Mononuclear cell (primary cell): ENCODE data around the gene KRTAP10-2. TPM values are rescaled to one million over a fixed set of nuclear protein-coding genes. Genes with fewer than 3 reads are reported as not detected.

Experiments used
- H3K27me3 ChIP-seq: 2 replicates; pipeline ENCODE4 v1.6.0; 2011; ENCODE audit warnings: low read length, control low read depth; ENCODE audit not compliant: insufficient read depth
- H3K4me1 ChIP-seq: 2 replicates; pipeline ENCODE4 v1.5.1; 2011; ENCODE audit warnings: mild to moderate bottlenecking, low read length, control low read depth; ENCODE audit not compliant: insufficient read depth
- H3K4me3 ChIP-seq: 2 replicates; pipeline ENCODE4 v1.5.1; 2011; ENCODE audit warnings: mild to moderate bottlenecking, low read length, moderate library complexity
- H3K9me3 ChIP-seq: 2 replicates; pipeline ENCODE4 v1.5.1; 2011; ENCODE audit warnings: low read depth, mild to moderate bottlenecking, control low read depth, low read length
- total RNA-seq: library from RNA; depleted of rRNA; stranded (reverse); fragments of >200 nt; gene quantifications from one replicate; pipeline ENCODE4 v1.2.3, GENCODE V29; 2012

Gene KRTAP10-2
- total RNA-seq, 1 donor = not detected

DNA sequence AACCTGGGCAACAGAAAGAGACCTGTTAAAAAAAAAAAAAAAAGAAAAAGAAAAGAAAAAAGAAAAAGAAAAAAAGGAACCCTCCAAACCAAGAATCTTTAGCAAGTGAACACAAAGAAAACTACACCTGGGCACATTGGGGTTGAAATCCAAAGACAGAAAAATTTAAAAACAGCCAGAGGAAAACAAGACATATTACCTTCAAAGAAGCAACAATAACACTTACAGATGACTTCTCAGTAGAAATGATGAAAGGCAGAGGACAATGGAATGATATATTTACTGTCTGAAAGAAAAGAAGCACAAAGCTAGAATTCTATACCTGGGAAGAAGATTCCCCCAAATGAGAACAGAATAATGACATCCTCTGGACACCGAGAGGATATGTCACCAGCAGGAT is 8.6 kb downstream of the KRTAP10-2 start:
- Histone ChIP-seq H3K9me3 (peaks cover 26% of the 10 kb centered on the region), H3K27me3 (peaks cover 2% of the 10 kb centered on the region), H3K4me3 (no peak overlapping the region), H3K4me1 (peaks cover 6% of the 10 kb centered on the region)

DNA sequence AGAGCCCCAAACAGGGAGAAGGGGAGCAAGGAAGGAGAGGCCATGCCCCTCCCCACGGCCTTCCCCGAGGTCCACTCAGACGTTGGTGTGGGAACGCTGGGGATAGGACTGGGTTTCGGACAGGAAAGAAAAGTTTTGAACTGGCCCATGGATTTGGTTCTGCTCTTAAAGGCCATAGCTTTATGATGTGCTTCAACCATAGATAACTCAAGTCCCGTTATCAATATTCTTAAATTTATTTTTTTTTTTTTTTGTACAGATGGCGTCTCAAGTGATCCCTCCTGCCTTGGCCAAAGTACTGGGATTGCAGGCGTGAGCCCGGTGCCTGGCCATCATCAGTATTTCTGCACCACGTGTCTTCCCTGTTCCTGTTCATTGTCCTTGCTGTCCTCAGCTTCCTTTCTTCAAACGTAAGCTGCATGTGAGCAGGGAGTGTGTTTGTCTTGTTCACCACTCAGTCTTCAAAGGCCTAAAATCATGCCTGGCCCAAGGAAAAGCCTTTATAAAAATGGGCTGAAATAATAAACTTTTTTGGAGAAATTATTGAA is 10.5 kb downstream of the KRTAP10-2 start:
- Histone ChIP-seq H3K4me3 (no peak overlapping the region), H3K27me3 (no peaks in the 10 kb centered on the region), H3K9me3 (peaks cover 17% of the 10 kb centered on the region), H3K4me1 (no peaks in the 10 kb centered on the region)

DNA sequence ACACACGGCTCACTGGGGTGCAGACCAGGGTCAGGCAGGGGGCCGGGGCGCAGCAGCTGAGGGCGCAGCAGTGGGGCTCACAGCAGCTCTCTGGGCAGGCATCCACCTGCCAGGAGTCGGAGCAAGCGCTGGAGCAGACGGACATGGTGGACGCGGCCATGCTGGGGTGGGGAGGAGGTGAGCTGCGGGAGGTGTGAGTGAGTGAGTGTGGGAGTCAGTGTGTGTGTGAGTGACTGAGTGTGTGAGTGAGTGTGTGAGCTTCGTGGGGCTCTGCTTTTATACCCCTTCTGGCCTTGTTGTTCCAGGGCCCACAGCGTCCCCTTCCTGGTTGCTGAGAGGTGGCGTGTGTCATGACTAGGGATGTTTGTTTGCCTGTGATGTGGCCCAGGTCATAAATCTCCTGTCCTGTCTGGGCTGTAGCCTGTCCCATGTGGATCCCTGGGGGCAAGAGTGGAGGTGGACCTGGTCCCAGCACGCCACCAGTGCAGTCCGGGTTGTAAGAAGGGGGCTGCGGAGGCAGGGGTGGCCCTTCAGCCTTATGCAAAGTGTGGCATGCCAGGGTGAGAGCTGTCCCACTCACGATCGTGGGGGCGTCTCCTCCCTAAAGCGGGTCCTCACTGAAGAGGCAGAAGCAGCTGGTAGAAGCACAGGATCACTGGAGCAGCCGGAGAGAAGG is 11.2 kb downstream of the KRTAP10-2 start, which contains the start of gene KRTAP10-1:
Gene KRTAP10-1, minus strand, starts transcription at position 205 of the 676 bp plus-strand sequence. Its CDS starts 45 bp downstream, at position 160.
- H3K9me3 ChIP-seq = peaks cover 17% of the 10 kb centered on the region
- H3K4me3 ChIP-seq = no peak within 1 kb of the TSS
- no peaks in the 10 kb centered on the region for H3K4me1 ChIP-seq
- no peaks in the 10 kb centered on the region for H3K27me3 ChIP-seq

- Histone ChIP-seq H3K4me1 (no peaks in the 10 kb centered on the region), H3K4me3 (no peak overlapping the region), H3K9me3 (peaks cover 17% of the 10 kb centered on the region), H3K27me3 (no peaks in the 10 kb centered on the region)
Measured at GRCh38 chr21:44539046-44539445, 12.3 kb downstream of the KRTAP10-2 start.

DNA sequence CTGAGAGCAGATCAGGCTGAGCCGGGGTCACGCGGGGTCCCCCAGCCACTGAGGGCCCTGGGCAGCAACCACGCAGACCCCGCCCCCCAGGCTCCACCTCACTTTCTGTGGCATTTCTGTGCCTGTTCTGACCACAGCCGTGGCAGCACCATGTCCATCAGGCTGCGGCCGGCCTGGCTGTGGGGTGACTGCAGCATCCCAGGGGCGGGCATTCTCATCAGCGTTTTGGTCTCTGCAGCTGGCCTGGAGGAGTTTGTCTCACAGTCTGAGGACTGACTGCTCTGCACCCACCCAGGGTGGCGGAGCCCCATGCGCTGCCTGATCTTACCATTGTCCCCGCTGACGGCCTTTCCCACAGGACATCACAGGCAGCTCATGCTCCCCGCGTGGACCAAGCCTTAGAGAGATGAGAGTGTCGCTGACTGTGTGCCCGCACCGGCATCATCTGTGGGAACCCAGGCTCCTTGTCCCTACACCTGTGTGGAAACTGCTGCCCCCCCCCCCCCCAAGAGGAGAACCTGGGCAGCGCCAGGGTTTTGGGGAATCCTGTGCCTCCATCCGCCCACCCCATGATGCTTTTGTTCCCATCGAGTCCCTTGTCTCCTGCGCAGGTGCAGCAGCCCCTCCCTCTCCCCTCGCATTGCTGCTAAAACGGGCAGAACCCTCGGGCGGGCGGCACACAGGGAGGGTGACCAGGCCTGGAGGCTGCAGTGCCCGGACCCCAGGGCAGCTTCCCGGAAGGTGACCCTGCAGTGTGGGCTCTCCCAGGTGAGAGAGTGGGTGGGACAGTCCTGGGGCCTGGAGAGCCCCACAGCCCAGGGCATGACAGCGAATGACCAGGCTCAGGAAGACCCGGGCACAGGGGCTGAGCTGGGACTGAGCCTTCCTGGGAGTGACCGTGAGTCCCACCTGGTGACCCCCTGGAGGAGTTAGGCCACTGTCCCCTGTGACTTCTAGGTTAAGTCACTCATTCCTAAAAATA is 13.1 kb downstream of the KRTAP10-2 start:
- H3K9me3 ChIP-seq = peaks cover 11% of the 10 kb centered on the region
- no peak overlapping the region for H3K4me3 ChIP-seq
- no peaks in the 10 kb centered on the region for H3K27me3 ChIP-seq
- H3K4me1 ChIP-seq = no peaks in the 10 kb centered on the region

DNA sequence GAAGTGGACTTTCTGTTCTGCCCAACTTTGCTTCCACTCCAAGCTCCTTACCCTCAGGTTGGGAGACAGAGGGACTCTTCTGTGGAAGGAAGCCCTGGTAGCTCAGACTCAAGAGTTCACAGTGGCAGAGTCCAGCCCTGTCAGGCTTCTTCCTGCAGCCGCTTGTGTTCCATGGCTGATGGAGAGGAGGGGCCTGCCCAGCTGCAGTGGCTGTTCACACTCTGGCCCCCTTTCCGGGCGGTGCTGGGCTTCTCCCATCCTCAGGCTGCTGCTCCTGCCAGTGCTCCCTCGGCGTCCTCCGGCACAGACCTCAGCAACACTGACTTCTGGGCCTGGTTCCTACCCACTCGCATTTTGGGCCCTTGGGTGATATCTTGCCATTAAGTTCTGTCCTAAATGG is 15.3 kb downstream of the KRTAP10-2 start:
- Histone ChIP-seq H3K4me1 (no peaks in the 10 kb centered on the region), H3K4me3 (no peak overlapping the region), H3K9me3 (no peaks in the 10 kb centered on the region), H3K27me3 (no peaks in the 10 kb centered on the region)

- H3K4me1 ChIP-seq = no peaks in the 10 kb centered on the region
Measured at GRCh38 chr21:44534688-44535087, 16.6 kb downstream of the KRTAP10-2 start.

GRCh38 chr21:44533891-44534627 is 17.2 kb downstream of the KRTAP10-2 start:
- H3K4me3 ChIP-seq = no peak overlapping the region
- no peaks in the 10 kb centered on the region for H3K27me3 ChIP-seq
- H3K4me1 ChIP-seq = no peaks in the 10 kb centered on the region
- H3K9me3 ChIP-seq = no peaks in the 10 kb centered on the region

More at GRCh38 chr21:44534688-44535087, 16.6 kb downstream of the KRTAP10-2 start:
- Histone ChIP-seq H3K4me3 (no peak overlapping the region), H3K27me3 (no peaks in the 10 kb centered on the region), H3K9me3 (no peaks in the 10 kb centered on the region)

DNA sequence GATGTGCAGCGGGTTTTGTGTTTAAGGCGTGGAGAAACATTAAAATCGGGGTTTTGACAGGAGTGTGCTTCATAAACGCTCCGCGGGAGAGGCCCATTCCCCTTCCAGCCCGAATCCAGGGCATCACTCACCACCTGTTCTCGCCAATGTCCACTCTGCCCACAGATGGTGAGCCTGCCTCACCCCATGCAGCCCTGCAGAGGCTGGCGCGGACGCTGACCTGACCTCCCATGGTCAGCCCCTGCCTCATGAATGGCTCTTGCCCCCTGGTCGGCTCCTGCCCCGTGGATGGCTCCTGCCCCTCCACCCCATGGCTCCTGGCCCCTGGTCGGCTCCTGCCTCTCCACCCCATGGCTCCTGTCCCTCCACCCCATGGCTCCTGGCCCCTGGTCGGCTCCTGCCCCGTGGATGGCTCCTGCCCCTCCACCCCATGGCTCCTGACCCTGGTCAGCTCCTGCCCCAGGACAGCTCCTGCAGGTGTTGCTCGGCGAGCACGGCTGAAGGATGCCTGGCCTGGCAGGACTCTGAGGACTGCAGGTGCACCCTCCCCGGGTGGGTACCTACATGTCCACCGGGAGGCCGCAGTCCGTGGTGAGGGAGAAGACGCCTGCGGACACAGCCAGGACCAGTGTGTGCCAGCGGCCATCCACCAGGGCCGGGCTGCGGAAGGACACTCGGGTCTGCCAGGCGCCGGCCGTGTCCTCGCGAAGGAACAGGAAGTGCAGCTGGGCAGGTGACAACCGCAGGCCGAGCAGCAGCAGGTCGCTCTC is 18.0 kb downstream of the KRTAP10-2 start:
- Histone ChIP-seq H3K4me1 (no peaks in the 10 kb centered on the region), H3K27me3 (no peaks in the 10 kb centered on the region), H3K9me3 (no peaks in the 10 kb centered on the region), H3K4me3 (no peak overlapping the region)

DNA sequence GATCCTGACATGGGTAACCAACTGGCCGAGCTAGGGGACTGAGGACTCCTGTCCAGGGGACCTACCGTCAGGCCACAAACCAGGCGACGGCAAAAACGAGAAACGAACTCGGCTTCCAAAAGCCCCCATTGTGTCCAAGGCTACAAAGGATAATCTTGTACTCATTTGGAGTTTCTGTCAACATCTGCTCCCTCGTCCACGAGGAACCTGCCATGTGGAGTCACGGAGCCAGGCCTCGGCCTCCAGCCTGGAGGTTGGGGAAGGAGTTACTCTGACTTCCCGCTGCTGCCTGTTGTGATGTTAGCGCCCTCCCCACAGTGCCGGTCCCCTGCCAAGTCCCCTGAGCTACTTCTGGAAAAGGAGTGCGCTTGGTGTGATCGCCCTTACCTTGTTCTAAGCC is 18.6 kb downstream of the KRTAP10-2 start:
- Histone ChIP-seq H3K9me3 (no peaks in the 10 kb centered on the region), H3K27me3 (no peaks in the 10 kb centered on the region), H3K4me1 (no peaks in the 10 kb centered on the region), H3K4me3 (no peak overlapping the region)

DNA sequence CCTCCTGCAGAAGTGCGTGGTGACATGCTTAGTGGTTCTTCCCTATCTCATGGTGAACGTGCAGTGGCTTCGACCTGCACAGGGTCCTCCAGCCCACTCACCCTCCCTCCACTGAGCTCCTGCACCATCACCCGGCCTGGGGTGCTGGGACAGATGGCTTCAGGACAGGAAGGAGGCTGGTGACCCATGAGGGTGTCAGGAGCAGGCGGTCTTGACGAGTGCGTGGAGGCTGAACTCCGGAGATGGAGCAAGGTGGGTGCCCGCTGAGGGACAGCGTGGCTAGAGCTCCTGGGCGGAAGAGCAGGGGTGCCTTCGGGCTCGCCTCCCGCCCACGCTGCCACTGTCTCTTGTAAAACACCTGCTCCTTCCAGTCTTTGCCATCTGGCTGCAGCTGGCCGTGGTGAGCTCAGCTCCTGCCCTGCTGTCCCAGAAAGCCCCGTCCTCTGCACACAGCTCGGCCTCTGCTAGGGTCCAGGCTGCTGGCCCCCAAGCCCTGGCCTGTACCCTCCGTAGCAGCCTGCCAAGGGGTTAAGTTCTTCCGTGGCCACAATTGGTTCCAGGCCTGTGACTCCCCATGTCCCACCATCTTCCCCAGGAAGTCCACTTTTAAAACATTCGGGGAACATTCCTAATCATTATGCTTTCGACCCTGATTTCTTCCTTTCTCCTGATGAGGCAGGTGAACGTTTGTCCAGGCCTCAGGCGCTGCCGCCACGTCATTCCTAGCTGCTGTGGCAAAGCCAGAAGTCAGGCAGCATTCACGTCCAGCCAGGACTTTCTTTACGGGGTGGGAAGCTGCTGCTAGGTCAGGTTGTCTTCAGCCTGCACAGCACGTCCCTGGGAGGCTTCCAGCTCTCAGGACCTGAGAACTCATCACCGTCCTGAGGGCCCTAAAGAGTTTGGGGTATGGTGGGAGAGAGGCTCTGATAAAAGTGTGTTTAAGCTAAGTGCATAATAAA is 19.4 kb downstream of the KRTAP10-2 start:
- Histone ChIP-seq H3K27me3 (no peaks in the 10 kb centered on the region), H3K4me1 (no peaks in the 10 kb centered on the region), H3K4me3 (no peak overlapping the region), H3K9me3 (no peaks in the 10 kb centered on the region)

- H3K4me1 ChIP-seq = no peaks in the 10 kb centered on the region
- H3K4me3 ChIP-seq = no peak overlapping the region
- no peaks in the 10 kb centered on the region for H3K27me3 ChIP-seq
- no peaks in the 10 kb centered on the region for H3K9me3 ChIP-seq
Measured at GRCh38 chr21:44530903-44531605, 20.3 kb downstream of the KRTAP10-2 start.
